ELR (cell line): ENCODE data around the gene LRRC18.

Experiments
- DNase-seq: peaks from one replicate; pipeline ENCODE4 v3.0.0-alpha.2; 2015; ENCODE audit warnings: low read depth

Gene LRRC18

DNA sequence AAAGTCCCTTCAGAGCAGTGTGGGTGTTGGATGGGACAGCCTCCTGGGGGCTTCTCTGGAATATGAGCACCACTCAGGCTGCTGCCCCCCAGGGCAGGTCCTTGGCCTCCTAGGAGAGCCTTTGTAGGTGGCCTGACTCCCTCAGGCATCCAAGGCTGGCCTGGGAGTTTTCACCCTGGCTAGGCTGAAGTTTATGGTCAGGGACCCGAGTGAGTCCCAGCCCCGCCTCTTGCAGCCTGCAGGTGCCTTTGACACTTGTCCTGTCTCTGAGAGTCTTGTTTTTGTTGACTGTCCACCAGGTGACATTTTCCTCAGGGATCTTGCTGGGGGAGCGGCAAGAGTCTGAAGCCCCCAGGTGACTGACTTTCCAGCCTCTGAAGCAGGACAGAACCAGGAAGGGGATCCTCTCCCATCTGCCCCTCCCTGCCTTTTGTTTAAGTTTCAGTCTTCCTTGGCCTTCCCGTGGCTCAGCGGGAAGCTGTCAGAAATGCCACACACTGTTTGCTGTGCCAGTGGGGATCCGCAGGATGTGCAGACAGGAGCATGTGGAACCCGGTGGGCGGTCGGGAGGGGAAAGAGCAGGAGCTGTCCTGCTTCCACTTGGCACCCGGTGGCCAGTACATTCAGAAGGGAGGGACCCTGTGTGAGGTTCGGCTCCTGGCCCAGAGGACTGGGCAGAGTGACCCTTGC lies 59.5 kb downstream of the LRRC18 start:
- no peak for DNase-seq

DNA sequence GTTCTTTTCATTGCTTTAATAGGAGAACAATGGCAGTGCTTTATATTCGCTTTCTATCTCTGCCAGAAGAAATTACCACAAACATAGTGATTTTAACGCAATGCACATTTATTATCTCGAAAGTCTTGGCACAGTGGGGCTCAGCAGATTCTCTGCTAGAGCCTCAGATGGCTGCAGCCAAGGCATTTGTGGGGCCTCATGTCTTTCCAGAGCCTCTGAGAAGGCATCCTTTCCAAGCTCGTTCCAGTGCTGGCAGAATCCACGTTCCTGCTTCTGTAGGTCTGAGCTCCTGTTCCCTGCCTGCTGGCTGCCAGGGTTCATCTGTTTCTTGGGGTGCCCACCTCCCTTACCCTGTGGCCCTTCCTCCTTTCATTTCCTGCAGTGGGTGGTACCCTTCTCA lies 60.2 kb downstream of the LRRC18 start:
- no peak for DNase-seq

DNA sequence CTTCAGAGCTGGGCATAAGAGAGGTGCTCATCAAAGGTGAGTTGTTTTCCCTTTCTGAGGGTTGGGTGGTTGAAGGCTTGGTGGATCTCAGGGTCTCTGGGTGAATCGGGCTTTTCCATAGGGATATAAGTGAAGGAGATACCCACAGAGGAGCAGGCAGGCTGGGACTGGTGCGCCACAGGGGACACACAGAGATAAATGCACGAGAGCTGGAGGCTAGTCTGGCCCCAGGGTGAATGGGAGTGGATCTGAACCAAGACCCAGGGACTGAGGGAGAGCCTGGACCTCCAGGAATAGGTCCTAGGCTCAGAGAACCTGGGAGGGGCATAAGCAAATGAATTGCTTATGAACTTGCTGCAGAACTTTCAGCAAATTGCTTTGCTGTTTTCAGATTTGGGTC lies 61.5 kb downstream of the LRRC18 start:
- DNase-seq = no peak

DNA sequence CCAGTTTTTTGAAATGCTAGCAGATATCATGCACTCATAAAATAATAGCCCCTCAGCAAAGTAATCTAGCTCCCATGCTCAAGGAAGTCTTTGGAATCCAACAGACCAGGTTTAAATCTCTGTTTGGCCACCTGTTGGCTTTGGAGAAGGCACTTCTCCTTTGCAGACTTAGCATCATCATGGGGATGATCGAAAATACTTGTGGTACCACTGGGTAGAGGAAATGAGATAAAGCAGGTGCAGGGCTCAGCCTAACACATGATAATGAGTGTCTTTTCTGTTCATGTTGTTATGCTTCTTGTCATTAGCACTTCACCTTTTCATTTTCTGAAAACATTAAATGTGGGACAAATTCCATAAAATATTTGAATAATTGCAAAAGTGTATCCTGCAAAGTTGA lies 67.4 kb downstream of the LRRC18 start:
- DNase-seq = no peak
